ENCODE data around the gene EFCAB12.

- TF ChIP-seq EZH2 (IDR thresholded peaks at IDR 0.05; ENCODE audit: insufficient read depth, poor library complexity, severe bottlenecking): no peak
- TF ChIP-seq EZH2phosphoT487 (IDR thresholded peaks at IDR 0.05; ENCODE audit: insufficient read depth, low read depth): no peak
Measured at GRCh38 chr3:129432036-129432435, 3.6 kb upstream of the EFCAB12 start.
